ENCODE data around the gene CSH1. TPM values are rescaled to one million over a fixed set of nuclear protein-coding genes. Genes with fewer than 3 reads are reported as not detected.
"Not testable (repeated sequence)": the region's sequence is repeated elsewhere in the genome, so short reads cannot be mapped to it uniquely, and the experiment has no call there.

The CSH1 gene
- total and polyA plus RNA-seq, 2 donors (not counting 1 experiment from before 2014, with no cell fraction given), result not detected

GRCh38 chr17:63920050-63920449, 23.7 kb upstream of the CSH1 start:
- not testable (repeated sequence) for DNase-seq (ENCODE audit: low read depth in 2 of 2); H3K4me1 ChIP-seq (ENCODE audit: control insufficient read depth, extremely low read depth, insufficient read depth, low read length); H3K36me3 ChIP-seq (ENCODE audit: control insufficient read depth, insufficient read depth, low read length); H3K9me3 ChIP-seq (ENCODE audit: control insufficient read depth, insufficient read depth, low read depth, low read length); H3K4me2 ChIP-seq (ENCODE audit: extremely low read depth, insufficient read depth, low read length); H3K27ac ChIP-seq (ENCODE audit: insufficient read depth, low read length); H3K79me2 ChIP-seq (ENCODE audit: control insufficient read depth, insufficient read depth, low read length); H2AFZ ChIP-seq (ENCODE audit: low read length); H3K9ac ChIP-seq (ENCODE audit: insufficient read depth, low read length); H3K4me3 ChIP-seq (replicated peaks in 1 of 4; ENCODE audit: control extremely low read depth in 1 of 4, insufficient read depth in 1 of 4, low read depth in 3 of 4, low read length in 4 of 4); H4K20me1 ChIP-seq (ENCODE audit: control insufficient read depth, extremely low read depth, insufficient read depth, low read length); H3K27me3 ChIP-seq (ENCODE audit: control insufficient read depth, insufficient read depth, low read length)

- Histone ChIP-seq H3K27ac (ENCODE audit: insufficient read depth, low read length) (no peak overlapping the region), H3K4me1 (ENCODE audit: control insufficient read depth, extremely low read depth, insufficient read depth, low read length) (no peaks in the 10 kb centered on the region), H3K27me3 (ENCODE audit: control insufficient read depth, insufficient read depth, low read length) (peaks cover 6% of the 10 kb centered on the region), H4K20me1 (ENCODE audit: control insufficient read depth, extremely low read depth, insufficient read depth, low read length) (no peaks in the 10 kb centered on the region), H3K4me2 (ENCODE audit: extremely low read depth, insufficient read depth, low read length) (no peak overlapping the region), H2AFZ (ENCODE audit: low read length) (no peak overlapping the region), H3K9ac (ENCODE audit: insufficient read depth, low read length) (no peak overlapping the region), H3K36me3 (ENCODE audit: control insufficient read depth, insufficient read depth, low read length) (no peaks in the 10 kb centered on the region), H3K79me2 (ENCODE audit: control insufficient read depth, insufficient read depth, low read length) (no peaks in the 10 kb centered on the region), H3K9me3 (ENCODE audit: control insufficient read depth, insufficient read depth, low read depth, low read length) (no peaks in the 10 kb centered on the region), H3K4me3 (replicated peaks in 1 of 4; ENCODE audit: control extremely low read depth in 1 of 4, insufficient read depth in 1 of 4, low read depth in 3 of 4, low read length in 4 of 4) (no peak overlapping the region)
- DNase-seq (ENCODE audit: low read depth in 2 of 2), result peak; percentile 29 to 49
- TF ChIP-seq EZH2 (IDR thresholded peaks at IDR 0.05; ENCODE audit: low read length, missing control alignments), result no peak
- peak; percentile 97 for TF ChIP-seq CTCF (conservative IDR thresholded peaks at IDR 0.05 in 1 of 2, IDR thresholded peaks at IDR 0.05 in 1 of 2; ENCODE audit: low read depth in 1 of 2, low read length in 2 of 2)
These were observed 22.9 kb upstream of the CSH1 start for GRCh38 chr17:63919311-63919723.

- not testable (repeated sequence) for H3K9ac ChIP-seq (ENCODE audit: insufficient read depth, low read length); H3K4me1 ChIP-seq (ENCODE audit: control insufficient read depth, extremely low read depth, insufficient read depth, low read length); H3K27ac ChIP-seq (ENCODE audit: insufficient read depth, low read length); H2AFZ ChIP-seq (ENCODE audit: low read length); H3K27me3 ChIP-seq (ENCODE audit: control insufficient read depth, insufficient read depth, low read length); H3K36me3 ChIP-seq (ENCODE audit: control insufficient read depth, insufficient read depth, low read length); H3K4me3 ChIP-seq (replicated peaks in 1 of 4; ENCODE audit: control extremely low read depth in 1 of 4, insufficient read depth in 1 of 4, low read depth in 3 of 4, low read length in 4 of 4); H3K4me2 ChIP-seq (ENCODE audit: extremely low read depth, insufficient read depth, low read length); H3K79me2 ChIP-seq (ENCODE audit: control insufficient read depth, insufficient read depth, low read length); H4K20me1 ChIP-seq (ENCODE audit: control insufficient read depth, extremely low read depth, insufficient read depth, low read length); DNase-seq (ENCODE audit: low read depth in 2 of 2); H3K9me3 ChIP-seq (ENCODE audit: control insufficient read depth, insufficient read depth, low read depth, low read length)
These were observed 22.5 kb upstream of the CSH1 start, which contains the start of gene GH1 for GRCh38 chr17:63918789-63919305. Gene GH1, minus strand, starts transcription at chr17:63918839. Its CDS starts 63 bp downstream, at chr17:63918776.

- Histone ChIP-seq H3K79me2 (ENCODE audit: control insufficient read depth, insufficient read depth, low read length) (no peaks in the 10 kb centered on the region), H3K4me1 (ENCODE audit: control insufficient read depth, extremely low read depth, insufficient read depth, low read length) (no peaks in the 10 kb centered on the region), H3K4me2 (ENCODE audit: extremely low read depth, insufficient read depth, low read length) (no peak overlapping the region), H3K36me3 (ENCODE audit: control insufficient read depth, insufficient read depth, low read length) (no peaks in the 10 kb centered on the region), H3K9ac (ENCODE audit: insufficient read depth, low read length) (no peak overlapping the region), H3K9me3 (ENCODE audit: control insufficient read depth, insufficient read depth, low read depth, low read length) (no peaks in the 10 kb centered on the region), H3K4me3 (replicated peaks in 1 of 4; ENCODE audit: control extremely low read depth in 1 of 4, insufficient read depth in 1 of 4, low read depth in 3 of 4, low read length in 4 of 4) (no peak overlapping the region), H4K20me1 (ENCODE audit: control insufficient read depth, extremely low read depth, insufficient read depth, low read length) (no peaks in the 10 kb centered on the region), H2AFZ (ENCODE audit: low read length) (no peak overlapping the region), H3K27me3 (ENCODE audit: control insufficient read depth, insufficient read depth, low read length) (peaks cover 6% of the 10 kb centered on the region), H3K27ac (ENCODE audit: insufficient read depth, low read length) (no peak overlapping the region)
- TF ChIP-seq EZH2 (IDR thresholded peaks at IDR 0.05; ENCODE audit: low read length, missing control alignments) (no peak), CTCF (conservative IDR thresholded peaks at IDR 0.05 in 1 of 2, IDR thresholded peaks at IDR 0.05 in 1 of 2; ENCODE audit: low read depth in 1 of 2, low read length in 2 of 2) (no peak)
- no peak for DNase-seq (ENCODE audit: low read depth in 2 of 2)
These were observed 21.9 kb upstream of the CSH1 start for GRCh38 chr17:63918305-63918704.
